Upper lobe of left lung (tissue), 6 donors: ENCODE results near the gene TMEM175. TPM values are rescaled to one million over a fixed set of nuclear protein-coding genes. Genes with fewer than 3 reads are reported as not detected.
A peak's percentile ranks its signal among the peaks of the same experiment; 100 is the strongest.

ENCODE experiments used
- ATAC-seq, 2 donors: fragments of 200-7000 bp; cut with Tn5 transposase; one replicate each; pipeline ENCODE4 v1.9.1; 2022; ENCODE audit warnings: mild to moderate bottlenecking in 2 of 2, moderate library complexity in 2 of 2; ENCODE audit not compliant: low FRiP score in 2 of 2
- DNase-seq, 2 donors: peaks; one replicate each; pipeline ENCODE4 v3.0.0-alpha.2; 2019 to 2020
- H3K27ac ChIP-seq, 4 donors: fragments of 200-600 bp; sonication (generic); one replicate each; pipeline ENCODE4 v1.5.1; 2016 to 2019
- H3K27me3 ChIP-seq, 4 donors: fragments of 200-600 bp; sonication (generic); one replicate each; pipeline ENCODE4 v1.5.1; 2017 to 2019
- H3K36me3 ChIP-seq, 4 donors: fragments of 200-600 bp; sonication (generic); one replicate each; pipeline ENCODE4 v1.5.1; 2016 to 2019
- H3K4me1 ChIP-seq, 4 donors: fragments of 200-600 bp; sonication (generic); one replicate each; pipeline ENCODE4 v1.5.1; 2018 to 2019
- H3K4me3 ChIP-seq, 4 donors: fragments of 200-600 bp; sonication (generic); one replicate each; pipeline ENCODE4 v1.5.1; 2017 to 2019; ENCODE audit warnings: mild to moderate bottlenecking in 2 of 4, moderate library complexity in 1 of 4
- H3K9me3 ChIP-seq, 4 donors: fragments of 200-600 bp; sonication (generic); one replicate each; pipeline ENCODE4 v1.5.1; 2018 to 2019
- EP300 ChIP-seq, 4 donors: sonication (generic); formaldehyde crosslinking; IDR thresholded peaks; one replicate each; pipeline ENCODE4 v1.5.1; 2017; ENCODE audit warnings: antibody characterized with exemption in 4 of 4, control low read depth in 2 of 4
- POLR2A ChIP-seq, 4 donors: fragments of 450-650 bp; IDR thresholded peaks; one replicate each; pipeline ENCODE4 v1.5.1; 2016 to 2017; ENCODE audit warnings: antibody characterized with exemption in 4 of 4, mild to moderate bottlenecking in 2 of 4
- POLR2AphosphoS5 ChIP-seq, 2 donors: sonication (generic); formaldehyde crosslinking; IDR thresholded peaks; one replicate each; pipeline ENCODE4 v1.5.1; 2017; ENCODE audit warnings: antibody characterized with exemption in 2 of 2
- WGBS, 2 donors: methylation state at CpG; one replicate each; pipeline ENCODE4 v1.1.5; 2017 to 2018; 5-methylcytosine and 5-hydroxymethylcytosine counted together
- total RNA-seq, 6 donors: library from RNA; depleted of rRNA in 4 of 6; stranded (reverse); fragments of >200 nt in 4 of 6; gene quantifications; one replicate each; pipeline versions ENCODE4 v1.1.0 to v1.2.1, GENCODE V29; 2016 to 2021
- TF ChIP-seq, protein P1 (sequence below), 6 experiments: fragments of 450-650 bp in 4 of 6; fragments of 200-600 bp in 2 of 6; sonication (generic) in 2 of 6; IDR thresholded peaks; one replicate each; pipeline ENCODE4 v1.5.1; 2016 to 2019; ENCODE audit warnings: antibody characterized with exemption in 6 of 6
- donor health status: DM: no; HTN: no; CAD: no; lungs with moderate emphysema.
- donor health status: DM: no; HTN: yes; CAD: no; lungs with severe emphysema.

TMEM175 gene
- total RNA-seq, 6 donors from 2014 or later, result 24.6 to 126 (median 41.8) TPM

DNA sequence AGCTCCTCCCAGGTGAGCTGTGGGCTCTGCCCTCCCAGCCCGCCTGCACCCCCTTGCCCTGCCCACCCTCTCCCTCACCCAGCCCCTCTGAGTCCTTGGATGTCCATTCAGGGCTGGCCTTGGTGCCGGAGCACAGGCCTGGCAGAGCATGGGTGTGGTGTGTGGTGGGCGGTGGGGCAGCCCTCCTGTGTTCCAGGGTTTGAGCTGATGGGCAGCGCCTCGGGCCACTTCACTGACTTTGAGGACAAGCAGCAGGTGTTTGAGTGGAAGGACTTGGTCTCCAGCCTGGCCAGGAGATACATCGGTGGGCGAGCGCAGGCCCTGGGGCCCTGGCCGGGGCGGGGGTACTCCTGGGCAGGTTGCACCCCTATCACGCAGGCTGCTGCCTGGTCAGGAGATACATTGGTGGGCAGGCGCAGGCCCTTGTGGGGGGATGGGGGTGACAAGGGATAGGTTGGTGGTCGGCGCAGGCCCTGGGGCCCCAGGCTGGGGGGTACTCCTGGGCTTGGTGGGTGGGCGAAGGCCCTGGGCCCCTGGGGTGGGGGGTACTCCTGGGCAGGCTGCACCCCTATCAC is 68.5 kb downstream of the TMEM175 start:
- Histone ChIP-seq H3K4me3 (no peak overlapping the region), H3K27ac (no peak overlapping the region), H3K27me3 (peaks cover 4 to 56% (median 41%) of the 10 kb centered on the region in 4 donors), H3K9me3 (no peaks in the 10 kb centered on the region), H3K36me3 (no peaks in the 10 kb centered on the region), H3K4me1 (peaks cover 29 to 44% (median 31%) of the 10 kb centered on the region in 4 donors)
- WGBS, 2 donors, result 85 to 91% methylated on average over 7 to 13 of the region's 15 CpGs
- no peak for ATAC-seq
- DNase-seq, result peak in 1 of 2 donors; percentile 82
- no peak for TF ChIP-seq POLR2AphosphoS5 (IDR thresholded peaks at IDR 0.05)
- no peak for TF ChIP-seq EP300 (IDR thresholded peaks at IDR 0.05)
- TF ChIP-seq POLR2A (IDR thresholded peaks at IDR 0.05), result no peak
- TF ChIP-seq, protein P1, sequence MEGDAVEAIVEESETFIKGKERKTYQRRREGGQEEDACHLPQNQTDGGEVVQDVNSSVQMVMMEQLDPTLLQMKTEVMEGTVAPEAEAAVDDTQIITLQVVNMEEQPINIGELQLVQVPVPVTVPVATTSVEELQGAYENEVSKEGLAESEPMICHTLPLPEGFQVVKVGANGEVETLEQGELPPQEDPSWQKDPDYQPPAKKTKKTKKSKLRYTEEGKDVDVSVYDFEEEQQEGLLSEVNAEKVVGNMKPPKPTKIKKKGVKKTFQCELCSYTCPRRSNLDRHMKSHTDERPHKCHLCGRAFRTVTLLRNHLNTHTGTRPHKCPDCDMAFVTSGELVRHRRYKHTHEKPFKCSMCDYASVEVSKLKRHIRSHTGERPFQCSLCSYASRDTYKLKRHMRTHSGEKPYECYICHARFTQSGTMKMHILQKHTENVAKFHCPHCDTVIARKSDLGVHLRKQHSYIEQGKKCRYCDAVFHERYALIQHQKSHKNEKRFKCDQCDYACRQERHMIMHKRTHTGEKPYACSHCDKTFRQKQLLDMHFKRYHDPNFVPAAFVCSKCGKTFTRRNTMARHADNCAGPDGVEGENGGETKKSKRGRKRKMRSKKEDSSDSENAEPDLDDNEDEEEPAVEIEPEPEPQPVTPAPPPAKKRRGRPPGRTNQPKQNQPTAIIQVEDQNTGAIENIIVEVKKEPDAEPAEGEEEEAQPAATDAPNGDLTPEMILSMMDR (IDR thresholded peaks at IDR 0.05), result no peak

DNA sequence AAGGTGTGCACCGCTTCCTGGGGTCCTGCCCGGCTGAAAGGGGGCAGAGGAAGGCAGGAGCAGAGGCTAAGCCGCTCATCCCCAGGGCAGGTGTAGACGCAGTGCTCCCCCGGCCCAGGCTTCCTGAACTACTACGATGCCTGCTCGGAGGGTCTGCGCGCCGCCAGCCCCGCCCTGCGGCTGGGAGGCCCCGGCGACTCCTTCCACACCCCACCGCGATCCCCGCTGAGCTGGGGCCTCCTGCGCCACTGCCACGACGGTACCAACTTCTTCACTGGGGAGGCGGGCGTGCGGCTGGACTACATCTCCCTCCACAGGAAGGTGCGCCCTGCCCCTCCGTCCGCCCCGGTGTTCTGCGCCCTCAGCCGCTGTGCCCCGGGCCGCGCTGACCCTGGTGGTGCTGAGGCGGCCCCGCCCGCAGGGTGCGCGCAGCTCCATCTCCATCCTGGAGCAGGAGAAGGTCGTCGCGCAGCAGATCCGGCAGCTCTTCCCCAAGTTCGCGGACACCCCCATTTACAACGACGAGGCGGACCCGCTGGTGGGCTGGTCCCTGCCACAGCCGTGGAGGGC is 69.4 kb downstream of the TMEM175 start:
- peak overlapping the region in 1 of 4 donors; percentile 9 for H3K4me3 ChIP-seq
- H3K27me3 ChIP-seq, result peaks cover 4 to 55% (median 38%) of the 10 kb centered on the region in 4 donors
- WGBS, 2 donors, result 23 to 29% methylated on average over 8 to 47 of the region's 48 CpGs

DNA sequence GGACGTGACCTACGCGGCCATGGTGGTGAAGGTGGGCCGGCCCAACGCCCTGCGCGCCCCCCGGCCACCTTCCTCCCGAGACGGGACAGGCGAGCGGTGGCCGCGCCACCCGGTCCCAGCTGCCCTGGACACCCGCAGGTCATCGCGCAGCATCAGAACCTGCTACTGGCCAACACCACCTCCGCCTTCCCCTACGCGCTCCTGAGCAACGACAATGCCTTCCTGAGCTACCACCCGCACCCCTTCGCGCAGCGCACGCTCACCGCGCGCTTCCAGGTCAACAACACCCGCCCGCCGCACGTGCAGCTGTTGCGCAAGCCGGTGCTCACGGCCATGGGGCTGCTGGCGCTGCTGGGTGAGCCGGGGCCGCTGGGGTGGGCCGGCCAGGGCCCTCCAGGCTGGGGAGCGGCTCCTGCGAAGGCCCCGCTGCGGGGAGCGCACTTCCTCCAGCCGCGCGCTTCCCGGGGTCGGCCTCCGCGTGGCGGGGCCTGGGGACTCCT is 69.9 kb downstream of the TMEM175 start:
- peaks cover 26 to 38% (median 28%) of the 10 kb centered on the region in 4 donors for H3K4me1 ChIP-seq
- WGBS, 2 donors, result 3% methylated on average over 15 of the region's 54 CpGs; no CpG with 5 or more reads in 1 of the 2 donors
- TF ChIP-seq POLR2A (IDR thresholded peaks at IDR 0.05), result no peak
- no peak for TF ChIP-seq POLR2AphosphoS5 (IDR thresholded peaks at IDR 0.05)
- TF ChIP-seq EP300 (IDR thresholded peaks at IDR 0.05), result no peak
- TF ChIP-seq, protein P1 (IDR thresholded peaks at IDR 0.05), result no peak
- no peak overlapping the region for H3K27ac ChIP-seq
- DNase-seq (peak; percentile 54 to 93), ATAC-seq (peak in 1 of 2 donors; percentile 20)
- peak overlapping the region in 1 of 4 donors; percentile 9 for H3K4me3 ChIP-seq
- H3K27me3 ChIP-seq, result peaks cover 4 to 52% (median 36%) of the 10 kb centered on the region in 4 donors
- no peaks in the 10 kb centered on the region for H3K9me3 ChIP-seq
- no peaks in the 10 kb centered on the region for H3K36me3 ChIP-seq

More for the DNA sequence above, 69.4 kb downstream of the TMEM175 start:
- Histone ChIP-seq H3K9me3 (no peaks in the 10 kb centered on the region), H3K36me3 (no peaks in the 10 kb centered on the region), H3K4me1 (peaks cover 29 to 43% (median 31%) of the 10 kb centered on the region in 4 donors), H3K27ac (no peak overlapping the region)
- TF ChIP-seq POLR2A (IDR thresholded peaks at IDR 0.05), result no peak
- ATAC-seq, result no peak
- DNase-seq, result peak in 1 of 2 donors; percentile 83

DNA sequence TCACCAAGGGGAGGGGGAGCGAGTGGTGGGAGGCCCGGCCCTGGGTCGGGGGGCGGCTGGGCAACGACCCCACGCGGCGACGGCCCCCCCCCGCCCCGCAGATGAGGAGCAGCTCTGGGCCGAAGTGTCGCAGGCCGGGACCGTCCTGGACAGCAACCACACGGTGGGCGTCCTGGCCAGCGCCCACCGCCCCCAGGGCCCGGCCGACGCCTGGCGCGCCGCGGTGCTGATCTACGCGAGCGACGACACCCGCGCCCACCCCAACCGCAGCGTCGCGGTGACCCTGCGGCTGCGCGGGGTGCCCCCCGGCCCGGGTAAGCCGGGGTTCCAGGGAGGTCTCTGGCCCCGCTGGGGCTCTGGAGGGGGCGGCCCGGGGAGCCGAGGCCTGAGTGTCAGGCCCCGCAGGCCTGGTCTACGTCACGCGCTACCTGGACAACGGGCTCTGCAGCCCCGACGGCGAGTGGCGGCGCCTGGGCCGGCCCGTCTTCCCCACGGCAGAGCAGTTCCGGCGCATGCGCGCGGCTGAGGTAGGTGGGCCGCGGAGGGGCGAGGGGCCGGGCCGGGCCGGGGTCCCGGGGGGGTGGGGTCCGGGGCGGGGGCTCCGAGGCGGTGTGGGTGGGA is 70.5 kb downstream of the TMEM175 start:
- no peak for TF ChIP-seq EP300 (IDR thresholded peaks at IDR 0.05)
- TF ChIP-seq POLR2AphosphoS5 (IDR thresholded peaks at IDR 0.05), result no peak
- TF ChIP-seq POLR2A (IDR thresholded peaks at IDR 0.05), result no peak
- TF ChIP-seq, protein P1 (IDR thresholded peaks at IDR 0.05), result no peak
- H3K9me3 ChIP-seq, result no peaks in the 10 kb centered on the region
- peaks cover 21 to 32% (median 23%) of the 10 kb centered on the region in 4 donors for H3K4me1 ChIP-seq
- DNase-seq (peak in 1 of 2 donors; percentile 84), ATAC-seq (no peak)
- no peak overlapping the region for H3K27ac ChIP-seq
- H3K4me3 ChIP-seq, result peak overlapping the region in 1 of 4 donors; percentile 9
- peaks cover 4 to 47% (median 31%) of the 10 kb centered on the region in 4 donors for H3K27me3 ChIP-seq
- H3K36me3 ChIP-seq, result no peaks in the 10 kb centered on the region
- 3% methylated on average over 8 of the region's 75 CpGs; no CpG with 5 or more reads in 1 of the 2 donors for WGBS, 2 donors
